Keratinocyte (primary cell): ENCODE measurements around the gene ANTXR2. TPM values are rescaled to one million over a fixed set of nuclear protein-coding genes. Genes with fewer than 3 reads are reported as not detected.

Experiments
- DNase-seq: peaks from one replicate; pipeline ENCODE4 v3.0.0-alpha.2; 2011; ENCODE audit warnings: low read depth, missing footprints, low spot score
- FAIRE-seq: peaks from 2 replicates; lab custom pipeline; 2011; peaks lifted over from hg19 to GRCh38; lab: Jason Lieb, UNC
- H2AFZ ChIP-seq: 2 replicates; pipeline ENCODE4 v1.6.0; 2012; ENCODE audit warnings: low read length, control low read depth, inconsistent platforms; ENCODE audit not compliant: control insufficient read depth
- H3K27ac ChIP-seq: 2 replicates; pipeline ENCODE4 v1.5.1; 2011; ENCODE audit warnings: low read length; ENCODE audit not compliant: control insufficient read depth, insufficient read depth
- H3K27me3 ChIP-seq: 3 replicates; pipeline ENCODE4 v1.6.0; 2011; ENCODE audit warnings: low read length; ENCODE audit not compliant: control insufficient read depth, insufficient read depth; ENCODE audit errors: extremely low read depth
- H3K36me3 ChIP-seq, 2 experiments: 2 replicates in 1 of 2; 3 replicates in 1 of 2; pipeline ENCODE4 v1.5.1; 2011; ENCODE audit warnings: low read length in 2 of 2, mild to moderate bottlenecking in 1 of 2; ENCODE audit not compliant: control insufficient read depth in 2 of 2, insufficient read depth in 2 of 2; ENCODE audit errors: extremely low read depth in 1 of 2
- H3K4me1 ChIP-seq: 3 replicates; pipeline ENCODE4 v1.5.1; 2011; ENCODE audit warnings: low read length; ENCODE audit not compliant: control insufficient read depth, insufficient read depth; ENCODE audit errors: extremely low read depth
- H3K4me2 ChIP-seq: 3 replicates; pipeline ENCODE4 v1.6.0; 2011; ENCODE audit warnings: low read depth, low read length; ENCODE audit not compliant: control insufficient read depth, insufficient read depth; ENCODE audit errors: extremely low read depth
- H3K4me3 ChIP-seq, 3 experiments: fragments of 200-600 bp in 1 of 3; sonication (generic) in 1 of 3; 2 replicates in 2 of 3; 3 replicates in 1 of 3; pipeline ENCODE4 v1.5.1; 2011 to 2016; ENCODE audit warnings: low read length in 3 of 3, mild to moderate bottlenecking in 3 of 3, control low read depth in 2 of 3, inconsistent platforms in 1 of 3, low read depth in 1 of 3, mixed read lengths in 1 of 3, mixed run types in 1 of 3, moderate library complexity in 1 of 3; ENCODE audit not compliant: control insufficient read depth in 2 of 3, insufficient read depth in 2 of 3; ENCODE audit errors: extremely low read depth in 1 of 3
- H3K79me2 ChIP-seq: 2 replicates; pipeline ENCODE4 v1.6.0; 2012; ENCODE audit warnings: low read length; ENCODE audit not compliant: control insufficient read depth, insufficient read depth
- H3K9ac ChIP-seq: 3 replicates; pipeline ENCODE4 v1.6.0; 2011; ENCODE audit warnings: low read length; ENCODE audit not compliant: control insufficient read depth, insufficient read depth; ENCODE audit errors: extremely low read depth
- H3K9me1 ChIP-seq: 3 replicates; pipeline ENCODE4 v1.6.0; 2011; ENCODE audit warnings: low read length; ENCODE audit not compliant: control insufficient read depth, insufficient read depth; ENCODE audit errors: extremely low read depth
- H3K9me3 ChIP-seq: 2 replicates; pipeline ENCODE4 v1.5.1; 2012; ENCODE audit warnings: low read depth, low read length; ENCODE audit not compliant: control insufficient read depth
- H4K20me1 ChIP-seq: 3 replicates; pipeline ENCODE4 v1.6.0; 2011; ENCODE audit warnings: low read length; ENCODE audit not compliant: control insufficient read depth, insufficient read depth; ENCODE audit errors: extremely low read depth
- CTCF ChIP-seq, 3 experiments: IDR thresholded peaks in 1 of 3; conservative IDR thresholded peaks in 1 of 3; optimal IDR thresholded peaks in 1 of 3; 2 replicates in 2 of 3; 3 replicates in 1 of 3; pipeline versions ENCODE3 to v1.5.1; 2011; ENCODE audit warnings: low read length in 3 of 3, mild to moderate bottlenecking in 3 of 3, moderate library complexity in 2 of 3, control low read depth in 1 of 3, inconsistent platforms in 1 of 3; ENCODE audit not compliant: insufficient read depth in 2 of 3; ENCODE audit errors: extremely low read depth in 1 of 3
- EZH2 ChIP-seq: IDR thresholded peaks from one replicate; pipeline ENCODE4 v1.6.1; 2012; ENCODE audit warnings: inconsistent platforms, mild to moderate bottlenecking, low read length, moderate library complexity
- dilution Hi-C: fragments of 300-500 bp; cut with MboI; formaldehyde crosslinking; loops from one replicate; pipeline ENCODE4 v1.7.0; 2020; ENCODE audit warnings: low sequenced_read_pairs; ENCODE audit not compliant: extremely low pct_ligation_motif_present
- polyA plus RNA-seq, 5 experiments: library from polyadenylated mRNA; depleted of rRNA in 3 of 5; stranded (reverse) in 3 of 5; stranded (forward) in 1 of 5; unstranded in 1 of 5; fragments of >200 nt; gene quantifications; 1 replicate in 1 of 5; 2 replicates in 3 of 5; 3 replicates in 1 of 5; pipeline versions ENCODE4 v1.2.1 to v1.2.3, GENCODE V29; 2011 to 2012; ENCODE audit warnings: missing spikeins in 2 of 5, low read depth in 1 of 5, low replicate concordance in 1 of 5

Gene ANTXR2
- polyA plus RNA-seq, 1 donor (not counting 4 experiments of a cell fraction or from before 2014, with no cell fraction given) = 89.1 TPM

GRCh38 chr4:79947386-79947785, 125.6 kb downstream of the ANTXR2 start:
- Histone ChIP-seq H4K20me1 (no peaks in the 10 kb centered on the region), H3K27me3 (no peaks in the 10 kb centered on the region), H3K9ac (no peak overlapping the region), H2AFZ (no peak overlapping the region), H3K9me1 (no peaks in the 10 kb centered on the region), H3K4me3 (no peak overlapping the region), H3K4me2 (no peak overlapping the region), H3K27ac (no peak overlapping the region), H3K36me3 (peaks cover 2 to 4% of the 10 kb centered on the region in 2 experiments), H3K9me3 (no peaks in the 10 kb centered on the region), H3K79me2 (peaks cover 22% of the 10 kb centered on the region), H3K4me1 (no peaks in the 10 kb centered on the region)
- no peak for DNase-seq
- FAIRE-seq = no peak
- TF ChIP-seq CTCF (optimal IDR thresholded peaks at IDR 0.05 in 1 of 3, IDR thresholded peaks at IDR 0.05 in 1 of 3, conservative IDR thresholded peaks at IDR 0.05 in 1 of 3; ENCODE audit: extremely low read depth in 1 of 3, insufficient read depth in 2 of 3, low read length in 3 of 3) (no peak), EZH2 (no peak)
- dilution Hi-C loops = no loop called here

GRCh38 chr4:79935274-79935673, 137.8 kb downstream of the ANTXR2 start:
- H3K4me3 ChIP-seq = no peak overlapping the region
- no peaks in the 10 kb centered on the region for H3K4me1 ChIP-seq

More at GRCh38 chr4:79935274-79935673, 137.8 kb downstream of the ANTXR2 start:
- Histone ChIP-seq H3K36me3 (peaks cover 0 to 9% of the 10 kb centered on the region in 2 experiments), H4K20me1 (no peaks in the 10 kb centered on the region), H3K79me2 (peaks cover 12% of the 10 kb centered on the region), H3K27me3 (no peaks in the 10 kb centered on the region), H3K27ac (no peak overlapping the region), H3K9ac (no peak overlapping the region), H3K9me1 (no peaks in the 10 kb centered on the region), H3K4me2 (no peak overlapping the region), H2AFZ (no peak overlapping the region), H3K9me3 (no peaks in the 10 kb centered on the region)
- no peak for TF ChIP-seq CTCF (optimal IDR thresholded peaks at IDR 0.05 in 1 of 3, IDR thresholded peaks at IDR 0.05 in 1 of 3, conservative IDR thresholded peaks at IDR 0.05 in 1 of 3; ENCODE audit: extremely low read depth in 1 of 3, insufficient read depth in 2 of 3, low read length in 3 of 3)
- TF ChIP-seq EZH2 = no peak
- DNase-seq (no peak), FAIRE-seq (no peak)
- dilution Hi-C loops = no loop called here
